Stimulated activated CD4-positive, alpha-beta T cell treated with anti-CD3 and anti-CD28 coated beads, Interleukin-2, amount 100 ng/mL, for 24 hours (primary cell): ENCODE results near the gene BCAT1.
A peak's percentile ranks its signal among the peaks of the same experiment; 100 is the strongest.
"Not testable (repeated sequence)": the region's sequence is repeated elsewhere in the genome, so short reads cannot be mapped to it uniquely, and the experiment has no call there.

ENCODE experiments used
- DNase-seq, 2 donors: peaks; one replicate each; pipeline ENCODE4 v3.0.0-alpha.2; 2020

The BCAT1 gene

GRCh38 chr12:24922090-24922489, 26.8 kb downstream of the BCAT1 start:
- DNase-seq = no peak

GRCh38 chr12:24921251-24922038, 27.5 kb downstream of the BCAT1 start:
- no peak for DNase-seq

GRCh38 chr12:24920141-24920540, 28.8 kb downstream of the BCAT1 start:
- DNase-seq = no peak

GRCh38 chr12:24919346-24920001, 29.4 kb downstream of the BCAT1 start:
- DNase-seq = peak; percentile 35 to 52

GRCh38 chr12:24918596-24918995, 30.3 kb downstream of the BCAT1 start:
- DNase-seq = no peak

- no peak for DNase-seq
Measured at GRCh38 chr12:24915501-24915900, 33.4 kb downstream of the BCAT1 start.

- no peak for DNase-seq
Measured at GRCh38 chr12:24913953-24914352, 34.9 kb downstream of the BCAT1 start.

GRCh38 chr12:24913130-24913529, 35.8 kb downstream of the BCAT1 start:
- DNase-seq = no peak

GRCh38 chr12:24911271-24911791, 37.6 kb downstream of the BCAT1 start:
- DNase-seq = no peak

GRCh38 chr12:24910192-24910591, 38.7 kb downstream of the BCAT1 start:
- DNase-seq = not testable (repeated sequence)

- DNase-seq = no peak
Measured at GRCh38 chr12:24909667-24910066, 39.2 kb downstream of the BCAT1 start.

GRCh38 chr12:24907464-24907863, 41.4 kb downstream of the BCAT1 start:
- DNase-seq = no peak

GRCh38 chr12:24906141-24906540, 42.8 kb downstream of the BCAT1 start:
- DNase-seq = no peak

- DNase-seq = no peak
Measured at GRCh38 chr12:24905431-24905830, 43.5 kb downstream of the BCAT1 start.

- no peak for DNase-seq
Measured at GRCh38 chr12:24904871-24905270, 44.0 kb downstream of the BCAT1 start.

- DNase-seq = peak in 1 of 2 donors; percentile 10
Measured at GRCh38 chr12:24903329-24904088, 45.4 kb downstream of the BCAT1 start.

- DNase-seq = peak; percentile 28 to 37
Measured at GRCh38 chr12:24902511-24903328, 46.2 kb downstream of the BCAT1 start.

- peak in 1 of 2 donors; percentile 33 for DNase-seq
Measured at GRCh38 chr12:24901576-24902461, 47.1 kb downstream of the BCAT1 start.

- no peak for DNase-seq
Measured at GRCh38 chr12:24900196-24900595, 48.7 kb downstream of the BCAT1 start.

- DNase-seq = peak in 1 of 2 donors; percentile 31
Measured at GRCh38 chr12:24899503-24900075, 49.3 kb downstream of the BCAT1 start.

- DNase-seq = no peak
Measured at GRCh38 chr12:24898606-24899005, 50.3 kb downstream of the BCAT1 start.
